Fibroblast of skin of right biceps (primary cell): ENCODE measurements around the gene PSME1.
A peak's percentile ranks its signal among the peaks of the same experiment; 100 is the strongest.

Source experiments
- DNase-seq: peaks from one replicate; pipeline ENCODE4 v3.0.0-alpha.2; 2013

PSME1 gene

GRCh38 chr14:24147761-24148428 lies 11.9 kb downstream of the PSME1 start:
- no peak for DNase-seq

- DNase-seq: no peak
Observed at GRCh38 chr14:24149302-24149969, 13.4 kb downstream of the PSME1 start.

- no peak for DNase-seq
Observed at GRCh38 chr14:24150061-24150460, 14.1 kb downstream of the PSME1 start.

GRCh38 chr14:24150567-24150966 lies 14.6 kb downstream of the PSME1 start:
- DNase-seq: no peak

- no peak for DNase-seq
Observed at GRCh38 chr14:24150993-24151392, 15.0 kb downstream of the PSME1 start.

GRCh38 chr14:24151404-24152080 lies 15.5 kb downstream of the PSME1 start:
- no peak for DNase-seq

GRCh38 chr14:24155100-24155499 lies 19.1 kb downstream of the PSME1 start:
- DNase-seq: no peak

GRCh38 chr14:24156840-24157239 lies 20.8 kb downstream of the PSME1 start:
- DNase-seq: no peak

GRCh38 chr14:24157331-24157730 lies 21.3 kb downstream of the PSME1 start:
- DNase-seq: no peak

GRCh38 chr14:24159777-24160498 lies 23.9 kb downstream of the PSME1 start:
- DNase-seq: no peak

GRCh38 chr14:24160499-24160849 lies 24.5 kb downstream of the PSME1 start:
- no peak for DNase-seq

- DNase-seq: peak; percentile 95
Observed at GRCh38 chr14:24160850-24161804, 25.1 kb downstream of the PSME1 start, which contains the start of gene IRF9. Gene IRF9 (plus strand): TSS chr14:24161265. CDS start chr14:24162145, 880 bp downstream.

- no peak for DNase-seq
Observed at GRCh38 chr14:24162093-24162492, 26.1 kb downstream of the PSME1 start.

GRCh38 chr14:24164518-24164991 lies 28.6 kb downstream of the PSME1 start:
- DNase-seq: no peak

GRCh38 chr14:24165785-24166184 lies 29.8 kb downstream of the PSME1 start:
- DNase-seq: no peak

GRCh38 chr14:24167469-24168114 lies 31.6 kb downstream of the PSME1 start:
- DNase-seq: no peak

GRCh38 chr14:24171422-24172260 lies 35.6 kb downstream of the PSME1 start, which contains the start of gene REC8:
Gene REC8 (plus strand): TSS chr14:24172080. CDS start chr14:24172553, 473 bp downstream.
- peak; percentile 86 for DNase-seq

GRCh38 chr14:24172261-24172860 lies 36.4 kb downstream of the PSME1 start:
- no peak for DNase-seq

- DNase-seq: no peak
Observed at GRCh38 chr14:24172871-24173281, 36.9 kb downstream of the PSME1 start.

GRCh38 chr14:24176599-24176998 lies 40.6 kb downstream of the PSME1 start:
- no peak for DNase-seq
